HG02840 (cell line): ENCODE results near the gene PDZK1.
"Not testable (repeated sequence)": the region's sequence is repeated elsewhere in the genome, so short reads cannot be mapped to it uniquely, and the experiment has no call there.

Experiments
- ATAC-seq: cut with Tn5 transposase; IDR thresholded peaks from one replicate; pipeline ENCODE4 v1.9.1; 2021; ENCODE audit warnings: mild to moderate bottlenecking, moderate library complexity, moderate number of reproducible peaks; ENCODE audit not compliant: unreplicated experiment, low FRiP score

PDZK1 gene

GRCh38 chr1:145707183-145707867 is at the start of gene PDZK1:
Gene PDZK1 (minus strand): TSS chr1:145707368. CDS start chr1:145688021, 19,347 bp downstream.
- ATAC-seq = no peak

- ATAC-seq = no peak
These were observed 44.4 kb upstream of the PDZK1 start for GRCh38 chr1:145751491-145752037.

- ATAC-seq = no peak
These were observed 43.3 kb upstream of the PDZK1 start for GRCh38 chr1:145750426-145750825.

- ATAC-seq = no peak
These were observed 40.5 kb upstream of the PDZK1 start for GRCh38 chr1:145747398-145748247.

- no peak for ATAC-seq
These were observed 33.1 kb upstream of the PDZK1 start for GRCh38 chr1:145740269-145740668.

- ATAC-seq = no peak
These were observed 29.0 kb upstream of the PDZK1 start for GRCh38 chr1:145736191-145736590.

GRCh38 chr1:145730900-145731299 is 23.7 kb upstream of the PDZK1 start:
- ATAC-seq = no peak

- ATAC-seq = no peak
These were observed 23.3 kb upstream of the PDZK1 start for GRCh38 chr1:145730467-145730866.

- no peak for ATAC-seq
These were observed 22.7 kb upstream of the PDZK1 start for GRCh38 chr1:145729666-145730436.

GRCh38 chr1:145729196-145729595 is 22.0 kb upstream of the PDZK1 start:
- ATAC-seq = no peak

GRCh38 chr1:145726193-145726592 is 19.0 kb upstream of the PDZK1 start:
- not testable (repeated sequence) for ATAC-seq

- no peak for ATAC-seq
These were observed 13.9 kb upstream of the PDZK1 start for GRCh38 chr1:145720878-145721671.

- ATAC-seq = no peak
These were observed 13.3 kb upstream of the PDZK1 start for GRCh38 chr1:145720556-145720877.

GRCh38 chr1:145719230-145720079 is 12.3 kb upstream of the PDZK1 start, which contains the start of gene CD160:
Gene CD160 (plus strand): TSS chr1:145719499. CDS start chr1:145728328, 8,829 bp downstream.
- no peak for ATAC-seq

- not testable (repeated sequence) for ATAC-seq
These were observed 11.3 kb upstream of the PDZK1 start for GRCh38 chr1:145718465-145718864.

GRCh38 chr1:145717833-145718232 is 10.7 kb upstream of the PDZK1 start:
- ATAC-seq = no peak

GRCh38 chr1:145716641-145717345 is 9.6 kb upstream of the PDZK1 start:
- no peak for ATAC-seq

- ATAC-seq = no peak
These were observed 7.5 kb upstream of the PDZK1 start for GRCh38 chr1:145714524-145715111.
